ENCODE results near the gene NFATC1.

The NFATC1 gene

GRCh38 chr18:79452991-79453645 lies 57.4 kb downstream of the NFATC1 start:
- WGBS (ENCODE audit: insufficient coverage): 95% methylated on average over 19 of the region's 19 CpGs
- Histone ChIP-seq H3K4me1 (ENCODE audit: control extremely low read depth in 1 of 4, control insufficient read depth in 4 of 4, insufficient read depth in 4 of 4, low read length in 3 of 4) (no peaks in the 10 kb centered on the region), H3K27ac (ENCODE audit: insufficient read depth in 1 of 2, low read depth in 1 of 2, low read length in 2 of 2, poor library complexity in 1 of 2, severe bottlenecking in 2 of 2) (no peak overlapping the region), H3K4me3 (ENCODE audit: control insufficient read depth in 1 of 7, extremely low read depth in 1 of 7, insufficient read depth in 4 of 7, low read depth in 2 of 7, low read length in 6 of 7) (no peak overlapping the region), H3K36me3 (ENCODE audit: control insufficient read depth in 4 of 4, insufficient read depth in 4 of 4, low read length in 3 of 4) (peaks cover 17 to 91% (median 53%) of the 10 kb centered on the region in 4 experiments), H3K9me3 (ENCODE audit: control extremely low read depth in 1 of 5, control insufficient read depth in 4 of 5, insufficient read depth in 2 of 5, low read depth in 1 of 5, low read length in 4 of 5) (no peaks in the 10 kb centered on the region), H3K27me3 (replicated peaks in 2 of 5; ENCODE audit: control insufficient read depth in 4 of 5, insufficient read depth in 5 of 5, low read length in 4 of 5) (no peaks in the 10 kb centered on the region)
- POLR2A ChIA-PET: no interaction called here
- no peak for DNase-seq
- CTCF ChIA-PET: interaction anchor here (0.9 to 1.8 kb wide), 5 partner anchors 15 to 76 kb away, joined by 3 to 6 read pairs (median 5); no protein-coding TSS in a partner anchor

DNA sequence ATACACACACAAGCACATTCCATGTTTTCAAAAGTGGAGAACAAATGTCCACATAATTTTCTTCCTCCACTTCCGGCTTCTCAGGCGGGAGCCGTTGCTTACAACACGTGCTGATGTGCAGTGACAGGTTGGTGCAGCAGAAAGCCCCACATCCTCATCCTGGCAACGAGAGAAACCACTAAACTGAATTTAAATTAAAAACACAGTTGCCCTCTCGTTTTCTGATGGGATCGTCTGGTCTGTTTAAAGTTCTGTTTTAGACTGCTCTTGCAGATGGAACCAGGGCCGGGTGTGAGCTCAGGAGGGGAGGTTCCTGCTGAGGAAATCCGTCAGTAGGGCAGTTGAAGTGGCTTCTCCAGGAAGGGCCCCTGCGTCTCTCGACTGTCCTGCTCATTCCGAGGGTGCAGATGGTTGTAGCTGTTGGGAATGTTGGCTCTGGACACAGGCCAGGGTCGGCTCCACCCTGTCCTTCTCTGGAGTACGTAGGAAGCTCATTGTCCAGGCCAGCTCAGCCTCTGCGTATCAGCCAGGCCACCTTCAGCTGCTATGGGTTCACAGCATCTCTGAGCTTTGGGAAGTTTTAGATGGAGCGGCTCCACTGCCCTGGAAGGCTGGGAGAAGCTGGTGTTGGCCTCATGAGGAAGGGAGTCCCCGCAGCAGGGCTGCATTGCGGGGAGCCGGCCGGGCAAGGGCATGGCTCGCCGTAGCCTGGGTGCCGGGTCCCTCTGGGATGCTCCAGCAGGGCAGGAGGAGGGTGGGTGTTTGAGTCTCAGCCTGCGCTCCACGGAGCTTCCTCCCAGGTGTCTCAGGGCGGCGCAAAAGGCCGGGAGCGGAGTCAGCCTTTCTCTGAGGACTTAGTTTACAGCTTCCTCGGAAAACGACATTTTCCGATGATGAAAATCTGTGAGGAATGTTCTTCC lies 58.3 kb downstream of the NFATC1 start:
- H3K27me3 ChIP-seq (replicated peaks in 2 of 5; ENCODE audit: control insufficient read depth in 4 of 5, insufficient read depth in 5 of 5, low read length in 4 of 5): no peaks in the 10 kb centered on the region
- H3K36me3 ChIP-seq (ENCODE audit: control insufficient read depth in 4 of 4, insufficient read depth in 4 of 4, low read length in 3 of 4): peaks cover 17 to 87% (median 53%) of the 10 kb centered on the region in 4 experiments
- POLR2A ChIA-PET: interaction anchor here (0.6 to 1.0 kb wide), 2 partner anchors 53 to 338 kb away, joined by 3 read pairs; no protein-coding TSS in a partner anchor
- DNase-seq: no peak
- WGBS (ENCODE audit: insufficient coverage): 97% methylated on average over 30 of the region's 32 CpGs
- H3K4me3 ChIP-seq (ENCODE audit: control insufficient read depth in 1 of 7, extremely low read depth in 1 of 7, insufficient read depth in 4 of 7, low read depth in 2 of 7, low read length in 6 of 7): no peak overlapping the region
- peaks cover 0 to under 1% (median 0%) of the 10 kb centered on the region in 4 experiments for H3K4me1 ChIP-seq (ENCODE audit: control extremely low read depth in 1 of 4, control insufficient read depth in 4 of 4, insufficient read depth in 4 of 4, low read length in 3 of 4)
- H3K27ac ChIP-seq (ENCODE audit: insufficient read depth in 1 of 2, low read depth in 1 of 2, low read length in 2 of 2, poor library complexity in 1 of 2, severe bottlenecking in 2 of 2): no peak overlapping the region
- CTCF ChIA-PET: interaction anchor here (0.9 to 1.8 kb wide), 7 partner anchors 14 to 75 kb away, joined by 3 to 6 read pairs (median 4); no protein-coding TSS in a partner anchor
- H3K9me3 ChIP-seq (ENCODE audit: control extremely low read depth in 1 of 5, control insufficient read depth in 4 of 5, insufficient read depth in 2 of 5, low read depth in 1 of 5, low read length in 4 of 5): no peaks in the 10 kb centered on the region

- Histone ChIP-seq H3K9me3 (ENCODE audit: control extremely low read depth in 1 of 5, control insufficient read depth in 4 of 5, insufficient read depth in 2 of 5, low read depth in 1 of 5, low read length in 4 of 5) (no peaks in the 10 kb centered on the region), H3K27me3 (replicated peaks in 2 of 5; ENCODE audit: control insufficient read depth in 4 of 5, insufficient read depth in 5 of 5, low read length in 4 of 5) (no peaks in the 10 kb centered on the region), H3K27ac (ENCODE audit: insufficient read depth in 1 of 2, low read depth in 1 of 2, low read length in 2 of 2, poor library complexity in 1 of 2, severe bottlenecking in 2 of 2) (no peak overlapping the region), H3K4me1 (ENCODE audit: control extremely low read depth in 1 of 4, control insufficient read depth in 4 of 4, insufficient read depth in 4 of 4, low read length in 3 of 4) (peaks cover 0 to 12% (median 5%) of the 10 kb centered on the region in 4 experiments), H3K36me3 (ENCODE audit: control insufficient read depth in 4 of 4, insufficient read depth in 4 of 4, low read length in 3 of 4) (peaks cover 12 to 81% (median 51%) of the 10 kb centered on the region in 4 experiments), H3K4me3 (ENCODE audit: control insufficient read depth in 1 of 7, extremely low read depth in 1 of 7, insufficient read depth in 4 of 7, low read depth in 2 of 7, low read length in 6 of 7) (no peak overlapping the region)
- no peak for DNase-seq
- CTCF ChIA-PET: interaction anchor here (1.8 kb wide), 1 partner anchor 69 kb away, joined by 5 read pairs; no protein-coding TSS in a partner anchor
- POLR2A ChIA-PET: interaction anchor here (1.0 kb wide), 1 partner anchor 51 kb away, joined by 3 read pairs; no protein-coding TSS in a partner anchor
- over 99% methylated on average over 26 of the region's 26 CpGs for WGBS (ENCODE audit: insufficient coverage)
These were observed 59.5 kb downstream of the NFATC1 start for GRCh38 chr18:79455261-79455660.

- Histone ChIP-seq H3K27me3 (replicated peaks in 2 of 5; ENCODE audit: control insufficient read depth in 4 of 5, insufficient read depth in 5 of 5, low read length in 4 of 5) (no peaks in the 10 kb centered on the region), H3K4me1 (ENCODE audit: control extremely low read depth in 1 of 4, control insufficient read depth in 4 of 4, insufficient read depth in 4 of 4, low read length in 3 of 4) (peaks cover 0 to 21% (median 11%) of the 10 kb centered on the region in 4 experiments), H3K36me3 (ENCODE audit: control insufficient read depth in 4 of 4, insufficient read depth in 4 of 4, low read length in 3 of 4) (peaks cover 12 to 80% (median 50%) of the 10 kb centered on the region in 4 experiments), H3K9me3 (ENCODE audit: control extremely low read depth in 1 of 5, control insufficient read depth in 4 of 5, insufficient read depth in 2 of 5, low read depth in 1 of 5, low read length in 4 of 5) (no peaks in the 10 kb centered on the region), H3K4me3 (ENCODE audit: control insufficient read depth in 1 of 7, extremely low read depth in 1 of 7, insufficient read depth in 4 of 7, low read depth in 2 of 7, low read length in 6 of 7) (no peak overlapping the region), H3K27ac (ENCODE audit: insufficient read depth in 1 of 2, low read depth in 1 of 2, low read length in 2 of 2, poor library complexity in 1 of 2, severe bottlenecking in 2 of 2) (no peak overlapping the region)
- ChIA-PET CTCF (interaction anchor here (0.8 kb wide), 1 partner anchor 33 kb away, joined by 3 read pairs; no protein-coding TSS in a partner anchor), POLR2A (no interaction called here)
- DNase-seq: no peak
- 99% methylated on average over 27 of the region's 37 CpGs for WGBS (ENCODE audit: insufficient coverage)
These were observed 60.6 kb downstream of the NFATC1 start for GRCh38 chr18:79456105-79456980.

DNA sequence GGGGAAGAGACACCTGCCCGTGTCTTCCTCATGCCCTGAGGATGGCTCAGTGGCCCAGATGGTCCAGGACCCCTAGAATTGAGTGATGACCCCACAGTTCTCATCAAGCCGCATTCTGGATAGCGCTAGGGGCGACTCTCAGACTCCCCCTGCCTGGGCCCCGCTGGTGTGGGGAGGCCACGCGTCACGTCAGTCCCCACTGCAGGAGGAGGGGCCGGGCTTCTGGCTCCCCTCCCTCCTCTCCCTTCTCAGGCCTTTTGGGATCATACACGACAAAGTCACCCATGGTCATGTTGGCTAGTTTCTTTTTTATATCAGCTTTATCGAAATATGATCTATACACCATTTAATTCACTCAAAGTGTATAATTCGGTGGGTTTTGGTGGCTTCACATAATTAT lies 61.5 kb downstream of the NFATC1 start:
- peaks cover 12 to 79% (median 47%) of the 10 kb centered on the region in 4 experiments for H3K36me3 ChIP-seq (ENCODE audit: control insufficient read depth in 4 of 4, insufficient read depth in 4 of 4, low read length in 3 of 4)
- H3K27me3 ChIP-seq (replicated peaks in 2 of 5; ENCODE audit: control insufficient read depth in 4 of 5, insufficient read depth in 5 of 5, low read length in 4 of 5): no peaks in the 10 kb centered on the region
- no peaks in the 10 kb centered on the region for H3K9me3 ChIP-seq (ENCODE audit: control extremely low read depth in 1 of 5, control insufficient read depth in 4 of 5, insufficient read depth in 2 of 5, low read depth in 1 of 5, low read length in 4 of 5)
- POLR2A ChIA-PET: no interaction called here
- DNase-seq: no peak
- CTCF ChIA-PET: interaction anchor here (0.8 kb wide), 1 partner anchor 32 kb away, joined by 3 read pairs; no protein-coding TSS in a partner anchor
- H3K4me1 ChIP-seq (ENCODE audit: control extremely low read depth in 1 of 4, control insufficient read depth in 4 of 4, insufficient read depth in 4 of 4, low read length in 3 of 4): peaks cover 0 to 21% (median 11%) of the 10 kb centered on the region in 4 experiments
- no peak overlapping the region for H3K4me3 ChIP-seq (ENCODE audit: control insufficient read depth in 1 of 7, extremely low read depth in 1 of 7, insufficient read depth in 4 of 7, low read depth in 2 of 7, low read length in 6 of 7)
- 97% methylated on average over 10 of the region's 12 CpGs for WGBS (ENCODE audit: insufficient coverage)
- no peak overlapping the region for H3K27ac ChIP-seq (ENCODE audit: insufficient read depth in 1 of 2, low read depth in 1 of 2, low read length in 2 of 2, poor library complexity in 1 of 2, severe bottlenecking in 2 of 2)

DNA sequence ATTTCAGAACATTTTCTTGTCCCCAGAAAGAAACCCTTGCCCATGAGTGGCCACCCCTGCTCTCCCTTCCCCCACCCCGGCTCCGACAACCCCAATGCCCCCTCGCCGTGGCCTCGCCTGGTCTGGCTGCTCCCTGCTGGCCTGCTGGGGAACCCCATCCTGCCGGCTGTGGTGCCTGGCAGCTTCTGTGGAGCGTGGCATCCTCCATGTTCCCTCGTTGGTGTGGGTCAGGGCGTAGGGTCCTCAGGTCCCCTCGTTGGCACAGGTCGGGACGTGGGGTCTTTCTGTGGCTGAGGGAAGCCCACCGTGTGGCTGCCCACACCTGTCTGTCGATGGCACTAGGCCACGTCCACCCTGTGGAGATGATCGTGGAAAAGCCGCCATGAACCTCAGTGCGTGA lies 61.9 kb downstream of the NFATC1 start:
- no peak for DNase-seq
- H3K4me1 ChIP-seq (ENCODE audit: control extremely low read depth in 1 of 4, control insufficient read depth in 4 of 4, insufficient read depth in 4 of 4, low read length in 3 of 4): peaks cover 0 to 21% (median 11%) of the 10 kb centered on the region in 4 experiments
- no peak overlapping the region for H3K27ac ChIP-seq (ENCODE audit: insufficient read depth in 1 of 2, low read depth in 1 of 2, low read length in 2 of 2, poor library complexity in 1 of 2, severe bottlenecking in 2 of 2)
- H3K4me3 ChIP-seq (ENCODE audit: control insufficient read depth in 1 of 7, extremely low read depth in 1 of 7, insufficient read depth in 4 of 7, low read depth in 2 of 7, low read length in 6 of 7): no peak overlapping the region
- POLR2A ChIA-PET: no interaction called here
- no peaks in the 10 kb centered on the region for H3K27me3 ChIP-seq (replicated peaks in 2 of 5; ENCODE audit: control insufficient read depth in 4 of 5, insufficient read depth in 5 of 5, low read length in 4 of 5)
- no peaks in the 10 kb centered on the region for H3K9me3 ChIP-seq (ENCODE audit: control extremely low read depth in 1 of 5, control insufficient read depth in 4 of 5, insufficient read depth in 2 of 5, low read depth in 1 of 5, low read length in 4 of 5)
- CTCF ChIA-PET: no interaction called here
- H3K36me3 ChIP-seq (ENCODE audit: control insufficient read depth in 4 of 4, insufficient read depth in 4 of 4, low read length in 3 of 4): peaks cover 14 to 78% (median 46%) of the 10 kb centered on the region in 4 experiments
- WGBS (ENCODE audit: insufficient coverage): 97% methylated on average over 15 of the region's 18 CpGs
